Measurements from ENCODE around the gene GXYLT2.

Gene GXYLT2

DNA sequence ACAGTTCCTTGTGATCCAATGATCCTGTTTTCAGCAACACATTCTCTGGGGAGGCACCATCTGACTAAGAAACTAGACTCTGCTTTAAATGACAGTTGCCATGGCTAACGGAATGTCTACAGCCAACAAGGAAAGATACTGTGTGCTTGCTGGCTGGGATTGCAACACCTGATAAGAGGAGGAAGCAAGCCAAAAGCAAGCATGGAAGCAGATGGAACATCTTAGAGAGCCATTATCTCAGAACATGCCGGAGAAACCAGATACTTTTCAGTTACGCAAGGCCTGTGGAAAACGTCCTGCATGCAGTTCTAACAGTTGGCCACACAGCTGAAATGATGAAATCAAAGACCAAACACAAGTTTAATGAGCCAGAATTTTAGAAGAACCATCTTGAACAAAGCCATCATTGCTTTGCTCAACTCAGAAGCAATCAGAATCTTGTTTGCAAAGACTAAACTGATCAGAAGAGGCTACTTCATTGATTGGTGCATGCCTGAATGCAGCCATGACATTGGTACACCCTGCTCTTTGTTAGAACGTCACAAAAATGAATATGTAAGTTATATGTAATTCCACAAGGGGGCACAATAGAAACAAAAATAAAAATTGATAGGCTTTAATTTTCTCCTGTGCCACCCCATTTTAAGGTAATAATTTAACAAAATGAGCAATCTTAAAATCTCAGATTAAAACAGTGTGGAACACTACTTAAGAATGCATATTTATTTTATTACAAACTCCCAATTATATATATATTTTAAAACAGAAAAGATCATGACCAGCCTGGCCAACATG is 50.8 kb downstream of the GXYLT2 start:
- DNase-seq: peak; percentile 62 to 74

DNA sequence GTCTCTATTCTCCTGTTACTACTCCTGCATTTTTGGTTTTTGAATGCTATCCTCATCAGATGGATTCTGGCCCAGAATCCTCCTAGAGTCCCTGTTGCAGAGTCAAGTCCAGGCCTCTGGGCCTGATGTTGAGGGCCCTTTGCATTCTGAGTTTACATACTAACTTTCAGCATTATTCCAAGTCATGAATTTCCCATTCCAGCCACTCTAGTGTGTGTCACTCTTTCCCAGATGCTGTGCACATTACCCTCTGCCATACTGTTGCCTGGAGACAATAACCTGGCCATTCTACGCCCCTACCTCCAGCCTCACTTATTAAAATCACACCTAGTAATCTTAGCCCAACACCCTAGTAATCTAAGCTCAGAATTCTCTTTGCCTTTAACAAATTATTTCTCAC is 53.4 kb downstream of the GXYLT2 start:
- no peak for DNase-seq

DNA sequence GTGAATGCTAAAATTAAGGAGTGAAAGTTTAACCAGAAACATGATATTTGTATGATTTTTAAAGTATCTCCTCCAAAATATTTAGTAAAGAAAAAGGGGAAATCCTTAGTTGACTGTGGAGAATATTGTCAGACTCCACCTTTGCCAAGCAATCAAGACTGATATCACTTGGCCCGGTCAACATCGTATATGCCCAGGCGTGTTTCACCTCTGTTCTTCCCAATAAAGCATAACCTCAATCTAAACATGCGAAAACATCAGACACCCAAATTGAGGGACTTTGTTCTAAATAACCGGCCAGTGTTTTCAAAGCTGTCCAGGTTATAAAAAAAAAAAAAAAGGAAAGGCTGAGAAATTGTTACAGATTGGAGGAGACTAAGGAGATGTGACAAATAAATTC is 54.6 kb downstream of the GXYLT2 start:
- DNase-seq: no peak

DNA sequence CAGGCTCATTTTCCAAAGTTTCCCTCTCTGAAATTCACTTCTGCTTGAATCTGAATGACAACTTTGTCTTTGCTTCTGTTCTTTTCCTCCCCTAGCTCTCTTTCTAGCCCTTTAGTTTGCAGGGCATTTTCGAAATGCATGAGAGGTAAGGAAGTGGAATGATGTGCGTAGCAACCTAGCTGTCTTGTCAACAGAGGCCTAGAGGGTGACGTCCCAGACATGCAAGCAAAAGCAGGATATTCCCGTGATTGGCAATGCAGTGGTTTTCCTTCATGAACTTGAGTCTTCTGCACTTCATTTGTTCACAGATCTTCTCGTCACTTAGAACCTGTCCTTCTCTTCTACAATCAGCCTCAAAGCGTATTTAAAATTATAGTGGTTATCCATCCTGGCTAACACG is 56.9 kb downstream of the GXYLT2 start:
- no peak for DNase-seq

DNA sequence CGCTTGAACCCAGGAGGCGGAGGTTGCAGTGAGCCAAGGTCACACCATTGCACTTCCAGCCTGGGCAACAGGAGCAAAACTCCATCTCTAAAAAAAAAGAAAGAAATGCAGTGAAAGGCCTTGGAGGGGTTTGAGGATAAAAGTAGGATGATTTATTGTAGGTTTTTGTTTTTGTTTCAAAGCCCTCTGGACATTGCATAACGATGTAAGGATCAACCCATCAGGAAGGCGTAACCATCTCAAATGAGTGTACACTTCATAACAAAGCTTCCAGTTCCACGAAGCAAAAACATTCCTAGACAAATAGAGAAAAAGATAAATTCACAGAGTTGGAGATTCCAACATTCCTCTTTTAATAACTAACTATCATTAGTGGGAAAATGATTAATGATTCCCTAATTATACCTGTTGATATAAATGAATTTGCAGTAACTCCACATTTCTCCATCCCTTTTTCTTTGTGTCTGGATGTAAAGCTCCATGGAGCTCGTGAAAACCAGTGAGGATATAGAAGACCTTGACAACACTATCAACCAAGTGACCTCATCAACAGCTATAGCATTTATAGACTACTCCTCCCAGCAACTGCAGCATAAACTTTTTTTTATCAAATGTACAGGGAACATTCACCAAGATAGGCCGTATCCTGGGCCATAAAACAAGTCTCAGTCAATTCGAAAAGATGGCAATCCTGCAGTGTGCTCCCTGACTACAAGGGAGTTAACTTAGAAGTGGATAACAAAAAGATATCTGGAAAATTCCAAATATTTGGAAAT is 60.1 kb downstream of the GXYLT2 start:
- no peak for DNase-seq

DNA sequence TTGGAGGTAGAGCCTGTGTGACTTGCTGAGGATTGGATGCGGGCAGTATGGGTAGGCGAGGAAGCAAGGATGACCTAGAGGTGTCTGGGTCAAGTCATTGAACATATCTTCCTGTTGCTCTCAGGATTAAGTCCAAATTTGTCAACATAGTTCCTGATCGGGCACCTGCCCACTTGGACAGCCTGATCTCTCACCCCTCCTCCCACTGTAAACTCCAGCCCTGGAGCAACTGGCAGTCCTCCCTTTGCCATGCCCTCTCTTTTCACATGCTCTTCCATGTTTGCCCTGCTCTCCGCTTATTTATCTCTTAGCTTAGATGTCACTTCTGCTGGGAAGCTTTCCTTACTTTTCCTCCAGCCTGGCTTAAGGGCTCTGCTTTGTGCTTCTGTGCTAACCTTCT is 61.2 kb downstream of the GXYLT2 start:
- no peak for DNase-seq

DNA sequence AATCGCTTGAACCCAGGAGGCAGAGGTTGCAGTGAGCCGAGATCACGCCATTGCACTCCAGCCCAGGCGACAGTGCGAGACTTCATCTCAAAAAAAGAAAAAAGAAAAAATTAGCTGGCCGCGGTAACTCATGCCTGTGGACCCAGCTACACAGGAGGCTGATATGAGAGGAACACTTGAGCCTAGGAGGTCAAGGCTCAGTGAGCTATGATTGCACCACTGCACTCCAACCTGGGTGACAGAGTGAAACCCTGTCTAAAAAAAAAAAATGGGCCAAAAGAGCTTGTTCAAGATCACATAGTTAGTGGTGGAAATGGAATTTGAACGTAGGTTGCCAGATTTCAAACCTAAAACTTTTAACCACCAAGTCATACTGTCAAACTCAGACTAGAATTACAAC is 62.5 kb downstream of the GXYLT2 start:
- DNase-seq: no peak

DNA sequence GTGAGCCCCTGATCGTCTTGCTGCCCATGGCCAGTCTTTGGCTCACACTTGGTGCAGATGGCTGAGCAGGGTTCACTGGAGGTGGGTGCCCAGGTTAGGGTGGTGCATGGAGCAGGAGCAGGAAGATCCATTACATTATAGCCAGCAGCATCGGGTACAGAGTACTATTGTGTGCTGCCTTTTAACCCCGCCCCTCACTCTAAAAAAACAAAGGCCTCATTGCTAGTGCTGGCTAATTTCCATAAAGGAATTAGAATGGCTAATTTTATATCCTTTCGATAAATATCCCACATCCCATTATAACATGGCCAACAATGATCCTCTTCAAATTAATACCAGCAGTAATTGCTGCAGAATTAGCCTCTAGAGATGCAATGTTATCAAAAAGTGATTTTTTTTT is 63.0 kb downstream of the GXYLT2 start:
- DNase-seq: no peak

DNA sequence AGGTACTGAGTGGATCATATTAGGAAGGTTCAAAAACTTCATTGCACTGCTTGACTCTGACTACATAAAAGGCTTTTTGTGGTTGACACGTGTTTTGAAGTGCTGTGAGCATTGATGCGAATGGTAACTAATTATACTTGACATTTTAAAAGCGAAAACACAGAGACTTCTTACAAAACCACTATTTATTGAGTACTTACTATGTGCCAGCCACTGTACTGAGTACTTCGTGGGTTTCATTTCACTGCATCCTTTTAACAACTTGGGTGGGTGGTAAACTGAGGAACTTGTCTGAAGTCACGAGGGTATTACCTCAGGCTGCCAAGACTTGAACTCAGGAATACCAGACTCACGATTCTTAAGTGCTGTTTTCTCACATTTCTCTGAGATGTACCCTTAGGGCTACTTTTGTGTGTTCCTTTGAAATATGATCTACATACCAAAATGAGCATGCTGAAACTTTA is 63.4 kb downstream of the GXYLT2 start:
- DNase-seq: no peak

DNA sequence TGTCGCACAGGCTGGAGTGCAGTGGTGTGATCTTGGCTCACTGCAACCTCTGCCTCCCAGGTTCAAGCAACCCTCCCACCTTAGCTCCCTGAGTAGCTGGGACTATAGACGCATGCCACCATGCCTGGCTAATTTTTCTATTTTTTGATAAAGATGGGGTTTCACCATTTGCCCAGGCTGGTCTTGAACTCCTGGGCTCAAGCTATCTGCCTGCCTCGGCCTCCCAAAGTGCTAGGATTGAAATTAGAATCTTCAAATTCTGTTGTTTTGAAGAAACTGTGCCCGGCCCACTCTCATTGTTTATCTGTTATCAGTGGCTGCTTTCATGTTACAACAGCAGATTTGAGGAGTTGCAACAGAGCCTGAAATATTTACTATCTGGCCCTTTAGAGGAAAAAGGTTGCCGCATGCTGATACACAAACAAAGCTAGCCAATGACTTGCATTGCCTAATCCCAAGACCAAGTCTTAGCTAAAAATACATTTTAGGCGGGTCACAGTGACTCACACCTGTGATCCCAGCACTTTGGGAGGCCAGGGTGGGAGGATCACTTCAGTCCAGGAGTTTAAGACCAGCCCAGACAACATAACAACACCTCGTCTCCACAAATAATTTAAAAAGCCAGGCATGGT is 65.6 kb downstream of the GXYLT2 start:
- DNase-seq: no peak

DNA sequence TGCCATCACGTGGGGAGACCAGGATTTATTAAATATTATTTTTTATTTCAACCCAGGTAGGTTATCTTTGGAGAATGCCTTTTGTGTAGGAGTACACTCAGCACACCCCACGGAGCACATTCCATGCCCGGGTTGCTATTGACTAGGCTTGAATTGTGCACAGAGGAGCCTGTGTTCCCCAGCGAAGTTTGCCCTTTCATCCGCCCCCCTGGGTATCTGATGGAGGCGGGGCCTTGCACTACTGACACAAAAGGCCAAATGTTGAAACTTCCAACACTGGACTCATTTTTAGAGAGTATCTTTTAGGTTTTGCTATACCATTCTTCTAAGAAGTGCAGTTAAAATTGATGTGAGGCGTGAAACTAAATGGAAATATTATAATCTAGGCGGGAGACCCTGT is 69.5 kb downstream of the GXYLT2 start:
- no peak for DNase-seq

DNA sequence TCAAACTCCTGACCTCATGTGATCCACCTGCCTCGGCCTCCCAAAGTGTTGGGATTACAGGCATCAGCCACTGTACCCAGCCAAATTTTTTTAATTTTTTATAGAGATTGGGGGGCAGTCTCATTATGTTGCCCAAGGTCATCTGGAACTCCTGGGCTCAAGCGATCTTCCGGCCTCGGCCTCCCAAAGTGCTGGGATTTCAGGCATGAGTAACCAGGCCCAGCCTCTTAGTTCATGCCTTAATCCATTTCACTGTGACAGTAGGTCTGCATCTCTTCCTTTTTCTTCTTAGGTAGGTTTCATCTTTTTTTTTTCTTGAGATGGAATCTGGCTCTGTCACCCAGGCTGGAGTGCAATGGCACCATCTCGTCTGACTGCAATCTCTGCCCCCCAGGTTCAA is 71.5 kb downstream of the GXYLT2 start:
- DNase-seq: no peak

DNA sequence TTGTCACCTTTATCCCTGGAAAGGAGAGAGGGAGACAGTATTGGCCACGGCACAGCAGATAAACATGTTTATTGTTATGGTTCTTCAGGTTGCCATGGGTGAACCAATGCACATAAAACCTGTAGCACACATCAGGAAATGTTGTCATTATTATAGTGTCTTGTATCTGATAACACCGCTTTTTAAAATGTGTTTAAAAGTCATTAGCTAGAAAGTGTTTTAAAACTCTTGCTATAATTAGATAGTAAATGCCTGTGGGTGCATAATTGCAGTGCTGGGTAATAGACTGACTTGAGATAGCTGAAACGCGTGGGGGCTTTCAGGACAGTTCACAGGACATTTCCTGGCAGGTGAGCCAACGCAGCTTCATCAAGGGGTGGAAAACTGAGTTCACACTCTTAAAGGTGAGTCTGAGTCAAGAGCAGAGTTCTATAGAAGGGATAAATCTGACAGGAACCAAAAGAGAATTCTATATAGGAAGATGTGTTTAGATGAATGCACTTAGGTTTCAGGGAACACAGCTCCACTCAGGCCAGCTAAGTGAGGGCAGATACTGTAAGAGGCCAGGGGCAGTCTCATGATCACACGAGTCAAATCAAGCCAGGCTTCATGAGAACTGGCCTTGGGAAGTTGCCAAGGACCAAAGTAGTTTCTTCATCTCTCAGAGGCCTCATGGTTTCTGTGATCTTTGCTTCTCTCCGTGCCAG is 73.1 kb downstream of the GXYLT2 start:
- DNase-seq: peak in 1 of 2 donors; percentile 43

DNA sequence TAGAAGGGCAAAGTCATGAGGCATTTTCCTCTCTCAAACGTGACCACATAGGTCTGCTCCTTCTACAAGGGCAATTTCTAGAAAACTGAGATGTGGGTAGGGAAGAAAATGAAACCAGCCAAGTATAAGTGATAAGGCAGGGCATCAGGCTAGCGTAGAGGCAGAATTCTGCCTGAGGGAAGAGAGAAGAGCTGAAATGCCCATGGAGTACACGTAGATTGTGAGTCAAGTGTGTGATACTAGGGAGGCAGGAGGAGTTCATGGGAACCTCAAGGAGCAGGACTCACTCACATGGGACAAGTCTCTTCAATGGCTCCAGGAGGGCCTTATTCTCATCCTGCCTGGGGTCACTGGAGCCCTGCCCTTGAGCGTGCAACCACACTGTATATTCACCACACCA is 73.9 kb downstream of the GXYLT2 start:
- no peak for DNase-seq

DNA sequence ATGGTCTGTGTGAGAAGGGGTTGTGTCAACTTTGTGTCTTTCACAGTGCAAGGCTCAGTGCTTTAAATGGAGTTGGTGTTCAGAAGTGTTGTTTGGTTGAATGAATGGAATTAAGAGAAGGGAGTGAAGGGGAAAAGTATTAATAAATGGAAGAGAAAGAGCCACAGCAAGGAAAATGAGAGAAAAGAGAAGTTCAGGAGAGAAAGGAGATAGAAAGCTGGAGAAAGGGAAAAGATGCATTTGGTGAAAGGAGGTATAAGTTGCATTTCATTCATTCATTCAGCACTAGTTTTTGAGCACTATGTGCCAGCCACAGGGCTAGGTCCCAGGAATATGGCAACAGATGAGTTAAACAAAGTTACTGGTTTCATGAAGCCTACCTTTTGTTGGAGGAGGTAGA is 74.5 kb downstream of the GXYLT2 start:
- no peak for DNase-seq

DNA sequence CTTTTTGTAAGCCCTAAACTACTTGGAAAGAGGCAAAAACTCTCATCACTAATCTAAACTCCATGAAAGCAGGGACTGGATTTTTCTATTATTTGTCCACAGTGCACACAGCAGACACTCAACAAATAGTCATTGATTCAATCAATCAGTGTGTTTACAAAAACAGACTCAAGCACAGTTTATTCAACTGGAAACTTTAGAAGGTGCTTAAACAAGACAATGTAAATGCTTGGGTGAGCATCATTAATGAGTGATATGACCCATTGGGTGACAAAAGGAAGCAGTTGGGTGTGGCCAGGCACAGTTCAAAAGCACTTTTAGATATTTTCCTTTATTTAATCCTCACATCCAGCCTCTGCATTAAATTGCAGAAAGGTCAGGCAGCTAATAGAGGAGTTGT is 76.8 kb downstream of the GXYLT2 start:
- no peak for DNase-seq

DNA sequence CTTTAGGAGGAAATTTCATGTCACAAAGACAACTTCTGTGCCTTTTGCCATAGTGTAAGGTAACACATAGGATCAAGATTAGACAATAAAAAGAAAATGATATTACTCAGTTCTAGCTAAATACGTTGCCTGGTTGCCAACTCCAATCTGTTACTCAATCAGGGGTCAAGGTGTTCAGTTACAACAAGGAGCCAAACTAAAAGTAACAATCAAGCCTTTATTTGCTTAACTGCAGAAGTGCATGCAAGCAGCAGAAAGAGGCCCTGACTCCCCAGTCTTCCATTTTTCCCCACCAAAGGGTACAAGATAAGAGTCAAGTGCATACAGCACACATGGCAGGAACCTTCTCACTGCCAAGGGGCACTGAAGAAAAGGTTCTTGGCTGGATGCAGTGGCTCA is 80.4 kb downstream of the GXYLT2 start:
- no peak for DNase-seq

DNA sequence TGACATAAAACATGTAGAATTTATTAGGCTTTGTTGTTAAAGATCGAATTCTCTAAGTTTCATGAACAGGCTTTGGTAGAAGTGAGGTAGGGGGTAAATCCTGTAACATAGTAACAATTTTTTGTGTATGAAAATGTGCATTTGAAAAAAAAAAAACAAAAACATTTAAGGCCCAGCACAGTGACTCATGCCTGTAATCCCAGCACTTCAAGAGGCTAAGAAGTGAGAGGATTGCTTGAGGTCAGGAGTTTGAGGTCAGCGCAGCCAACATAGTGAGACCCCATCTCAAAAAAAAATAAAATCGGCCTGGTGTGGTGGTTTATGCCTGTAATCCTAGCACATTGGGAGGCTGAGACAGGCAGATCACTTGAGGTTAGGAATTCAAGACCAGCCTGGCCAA is 81.9 kb downstream of the GXYLT2 start:
- no peak for DNase-seq

DNA sequence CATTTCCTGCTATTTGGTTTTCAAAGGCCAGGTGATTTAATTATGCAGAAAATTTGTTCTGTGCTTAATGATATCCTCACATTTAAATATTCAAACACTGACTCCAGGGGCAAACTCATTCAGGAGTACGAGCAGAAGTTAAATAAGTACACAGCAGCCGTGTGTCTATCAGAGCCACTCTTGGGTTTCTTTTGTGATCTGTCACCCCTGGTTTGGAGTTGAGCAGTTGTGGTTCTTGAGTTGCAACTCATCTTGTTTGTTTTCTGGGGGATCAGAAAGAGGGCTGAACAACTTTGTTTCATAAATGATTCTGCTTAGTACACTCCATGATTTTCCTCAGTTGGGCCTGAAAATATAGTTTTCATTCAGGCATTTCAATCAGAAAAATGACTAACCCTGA is 83.1 kb downstream of the GXYLT2 start:
- DNase-seq: no peak

DNA sequence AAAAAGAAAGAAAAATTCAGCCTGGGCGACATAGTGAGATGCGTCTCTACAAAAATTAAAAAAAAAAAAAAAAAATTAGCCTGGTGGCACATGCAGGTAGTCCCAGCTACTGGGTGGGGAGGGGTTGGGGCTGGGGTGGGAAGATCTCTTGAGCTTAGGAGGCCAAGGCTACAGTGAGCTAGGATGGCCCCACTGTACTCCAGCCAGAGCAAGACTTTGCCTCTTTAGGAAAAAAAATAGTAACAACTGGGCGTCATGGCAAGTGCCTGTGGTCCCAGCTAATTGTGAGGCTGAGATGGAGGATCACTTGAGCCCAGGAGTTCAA is 84.8 kb downstream of the GXYLT2 start:
- DNase-seq: no peak

DNA sequence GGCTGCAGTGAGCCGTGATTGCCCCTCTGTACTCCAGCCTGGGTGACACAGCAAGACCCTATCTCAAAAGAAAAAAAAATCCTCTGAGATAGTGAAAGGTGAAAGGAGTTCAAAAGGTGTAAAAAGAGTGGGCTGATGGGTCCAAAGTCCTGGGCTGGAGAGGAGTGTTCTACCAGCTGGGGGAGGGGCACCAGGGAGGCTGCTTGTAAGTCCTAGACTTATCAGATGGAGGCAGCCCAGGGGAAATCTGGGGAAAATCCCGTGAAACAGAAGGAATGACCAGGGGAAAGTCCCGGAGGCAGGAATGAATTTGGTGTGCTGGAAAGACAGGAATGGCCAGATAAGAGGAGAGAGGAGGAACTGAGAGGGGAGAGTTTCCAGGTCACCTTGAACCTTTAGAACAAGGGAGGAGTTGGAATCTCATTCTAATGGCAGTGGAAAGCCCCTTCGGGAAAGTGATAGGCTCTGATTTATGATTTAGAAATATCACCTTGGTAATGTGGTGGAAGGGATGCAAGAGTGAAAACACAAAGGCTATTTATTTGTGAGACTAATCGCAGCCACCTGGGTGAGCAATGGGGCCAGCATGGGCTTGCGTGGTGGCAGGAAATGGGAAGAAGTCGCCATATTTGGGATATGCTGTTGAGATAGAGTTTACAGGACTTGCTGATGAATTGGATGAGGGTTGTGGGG is 85.3 kb downstream of the GXYLT2 start:
- DNase-seq: peak; percentile 85 to 87

DNA sequence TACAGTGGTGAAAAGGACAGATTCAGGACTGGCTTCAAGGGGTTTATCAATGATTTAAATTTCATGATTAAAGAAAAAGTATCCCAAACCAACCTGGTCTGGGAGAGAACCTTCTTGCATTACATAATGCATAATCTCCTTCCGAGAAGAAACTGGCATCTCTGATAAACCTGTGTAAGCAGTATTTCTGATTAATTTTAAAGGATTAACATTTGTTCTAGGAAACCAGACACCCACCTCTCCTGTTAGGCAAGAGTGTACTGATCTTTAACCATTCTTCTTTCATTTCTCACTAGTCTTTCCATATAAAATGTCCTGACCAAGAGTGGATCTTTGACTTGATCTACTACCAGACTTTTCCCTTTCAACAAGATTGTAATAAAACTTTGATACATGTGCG is 85.9 kb downstream of the GXYLT2 start:
- no peak for DNase-seq

DNA sequence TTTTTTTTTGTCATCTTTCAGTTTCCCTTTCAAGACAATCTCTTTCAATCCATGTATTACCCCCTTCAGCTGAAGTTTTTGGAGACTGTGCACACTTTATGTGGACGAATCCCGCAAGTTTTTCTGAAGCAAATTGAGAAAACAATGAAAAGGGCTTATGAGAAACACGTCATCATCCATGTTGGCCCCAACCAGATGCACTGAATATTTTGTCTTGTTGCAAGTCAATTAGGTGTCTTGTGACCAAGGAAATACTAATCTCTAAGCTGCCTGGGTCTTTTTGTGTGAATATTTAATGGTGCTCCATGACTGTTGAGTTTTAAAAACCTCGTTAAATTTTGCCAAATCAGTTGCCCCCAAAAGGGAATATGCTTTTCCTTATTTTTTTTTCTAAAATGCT is 87.1 kb downstream of the GXYLT2 start:
- no peak for DNase-seq
